Measurements from ENCODE around the gene IL17RA.
A peak's percentile ranks its signal among the peaks of the same experiment; 100 is the strongest.

The IL17RA gene

DNA sequence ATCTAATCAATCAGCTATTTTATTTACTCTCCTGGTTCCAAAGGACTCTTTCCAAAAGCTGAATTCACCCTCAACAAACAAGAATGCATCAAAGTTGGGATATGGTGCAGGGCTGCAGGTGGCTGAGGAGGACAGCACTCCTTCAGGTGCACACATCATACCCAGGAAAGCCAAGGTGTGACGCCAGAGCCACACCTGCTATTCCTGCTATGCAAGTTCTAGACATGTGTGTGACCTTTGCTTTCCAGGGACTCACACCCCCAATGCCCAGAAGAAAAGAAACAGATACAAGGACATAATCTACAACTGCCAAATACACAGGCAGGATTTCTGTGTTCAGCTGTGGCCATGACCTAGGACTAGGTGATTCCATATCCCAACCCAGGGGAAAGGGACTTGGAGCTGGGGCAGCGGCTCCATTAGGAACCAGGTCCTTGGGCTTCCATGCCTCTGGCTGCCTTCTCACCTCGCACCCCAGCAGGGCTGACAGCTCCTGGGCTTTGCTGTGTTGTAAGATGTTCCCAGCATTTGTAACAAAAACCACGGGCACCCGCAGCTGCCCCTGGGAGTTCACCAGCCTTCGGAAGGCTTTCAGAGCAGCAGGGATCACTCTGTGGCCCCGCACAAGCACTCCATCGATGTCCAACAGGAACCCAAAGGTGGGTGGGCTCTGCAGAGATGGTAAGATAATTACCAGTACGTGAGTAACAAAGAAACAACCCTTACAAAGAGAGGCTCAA is 64.4 kb downstream of the IL17RA start:
- TF ChIP-seq REST (IDR thresholded peaks at IDR 0.05; ENCODE audit: insufficient read depth in 1 of 2, low read depth in 2 of 2, low read length in 2 of 2) (no peak), FOXP2 (optimal IDR thresholded peaks at IDR 0.05; ENCODE audit: borderline replicate concordance, extremely low read depth, extremely low read length, insufficient read depth) (no peak), SIN3A (IDR thresholded peaks at IDR 0.05; ENCODE audit: borderline replicate concordance, insufficient read depth, low read length) (no peak), POLR2AphosphoS5 (IDR thresholded peaks at IDR 0.05; ENCODE audit: low read depth, low read length) (no peak), TAF1 (IDR thresholded peaks at IDR 0.05; ENCODE audit: borderline replicate concordance, insufficient read depth, low read length) (no peak)

DNA sequence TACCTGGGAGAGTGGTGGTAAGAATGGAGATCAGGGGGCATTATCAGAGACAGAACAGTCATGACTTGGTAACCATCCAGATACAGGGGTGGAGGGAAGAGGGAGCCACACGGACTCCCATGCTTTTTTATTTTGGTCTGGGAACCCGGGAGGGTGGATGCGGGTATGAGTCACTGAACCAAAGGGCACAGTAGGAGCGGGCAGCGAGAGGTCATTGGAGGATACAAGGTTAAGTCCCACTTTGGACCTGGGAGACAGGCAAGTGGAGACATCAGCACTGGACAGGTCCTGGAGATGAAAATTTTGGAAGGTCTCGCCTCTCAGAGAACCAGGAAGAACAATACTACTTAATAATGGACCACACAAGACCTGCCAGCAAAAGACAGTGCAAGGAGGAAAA is 67.5 kb downstream of the IL17RA start:
- TF ChIP-seq POLR2AphosphoS5 (IDR thresholded peaks at IDR 0.05; ENCODE audit: low read depth, low read length), result no peak
- peak in 1 of 2 experiments; percentile 48; a peak in 1 of 4 replicates for TF ChIP-seq REST (IDR thresholded peaks at IDR 0.05; ENCODE audit: insufficient read depth in 1 of 2, low read depth in 2 of 2, low read length in 2 of 2)
- no peak for TF ChIP-seq FOXP2 (optimal IDR thresholded peaks at IDR 0.05; ENCODE audit: borderline replicate concordance, extremely low read depth, extremely low read length, insufficient read depth)
- no peak for TF ChIP-seq TAF1 (IDR thresholded peaks at IDR 0.05; ENCODE audit: borderline replicate concordance, insufficient read depth, low read length)
- no peak for TF ChIP-seq SIN3A (IDR thresholded peaks at IDR 0.05; ENCODE audit: borderline replicate concordance, insufficient read depth, low read length)

DNA sequence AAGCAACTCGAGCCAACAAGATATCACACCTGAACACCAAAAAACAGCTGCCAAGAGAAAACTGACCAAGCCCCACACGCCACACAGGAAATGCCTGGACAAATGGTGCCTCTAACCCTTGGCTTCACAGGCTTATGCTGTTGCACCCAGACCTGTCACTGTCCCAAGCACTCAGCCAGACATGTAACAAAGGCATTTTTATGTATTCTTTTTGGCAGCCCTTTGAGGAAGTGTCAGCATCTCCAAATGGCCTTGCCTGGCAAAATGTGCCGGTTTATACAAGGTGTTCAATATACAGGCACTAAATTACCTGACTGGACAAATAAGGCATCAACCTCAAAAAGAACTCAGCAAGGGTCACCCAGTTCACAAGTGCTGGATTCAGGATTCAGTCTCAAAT is 68.2 kb downstream of the IL17RA start:
- TF ChIP-seq TAF1 (IDR thresholded peaks at IDR 0.05; ENCODE audit: borderline replicate concordance, insufficient read depth, low read length) (no peak), POLR2AphosphoS5 (IDR thresholded peaks at IDR 0.05; ENCODE audit: low read depth, low read length) (no peak), FOXP2 (optimal IDR thresholded peaks at IDR 0.05; ENCODE audit: borderline replicate concordance, extremely low read depth, extremely low read length, insufficient read depth) (no peak), SIN3A (IDR thresholded peaks at IDR 0.05; ENCODE audit: borderline replicate concordance, insufficient read depth, low read length) (no peak), REST (IDR thresholded peaks at IDR 0.05; ENCODE audit: insufficient read depth in 1 of 2, low read depth in 2 of 2, low read length in 2 of 2) (no peak)

DNA sequence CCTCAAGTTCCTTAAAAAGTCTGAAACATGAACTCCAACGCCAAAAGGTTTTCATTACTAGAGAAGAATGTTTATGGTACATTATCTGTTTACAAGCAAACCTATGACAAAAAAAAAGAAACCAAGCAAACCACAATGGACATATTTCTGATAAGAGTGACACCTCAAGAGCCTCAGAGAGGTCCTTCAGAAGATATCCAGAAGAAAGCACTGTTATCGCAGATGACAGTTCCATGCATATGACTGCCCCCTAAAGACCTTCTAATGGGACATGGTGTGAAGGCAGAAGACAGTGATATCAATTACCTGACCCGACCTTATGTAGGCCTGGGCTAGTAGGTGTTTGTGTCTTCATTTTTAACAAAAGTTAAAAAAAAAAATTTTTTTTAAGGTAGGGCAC is 71.1 kb downstream of the IL17RA start:
- no peak for TF ChIP-seq SIN3A (IDR thresholded peaks at IDR 0.05; ENCODE audit: borderline replicate concordance, insufficient read depth, low read length)
- TF ChIP-seq REST (IDR thresholded peaks at IDR 0.05; ENCODE audit: insufficient read depth in 1 of 2, low read depth in 2 of 2, low read length in 2 of 2), result no peak
- no peak for TF ChIP-seq TAF1 (IDR thresholded peaks at IDR 0.05; ENCODE audit: borderline replicate concordance, insufficient read depth, low read length)
- no peak for TF ChIP-seq POLR2AphosphoS5 (IDR thresholded peaks at IDR 0.05; ENCODE audit: low read depth, low read length)
- TF ChIP-seq FOXP2 (optimal IDR thresholded peaks at IDR 0.05; ENCODE audit: borderline replicate concordance, extremely low read depth, extremely low read length, insufficient read depth), result no peak
